ENCODE measurements around the gene ROCK1.

- TF ChIP-seq POLR2A (IDR thresholded peaks at IDR 0.05; ENCODE audit: low read length) (no peak), GATA1 (IDR thresholded peaks at IDR 0.05; ENCODE audit: low read depth, low read length) (no peak)
Measured at GRCh38 chr18:21096760-21097159, 14.9 kb downstream of the ROCK1 start.
